PC-3 (cell line): ENCODE data around the gene P3H3. TPM values are rescaled to one million over a fixed set of nuclear protein-coding genes. Genes with fewer than 3 reads are reported as not detected.

Experiments used
- ATAC-seq: fragments of 200-7000 bp; cut with Tn5 transposase; 2 replicates; pipeline ENCODE4 v1.9.1; 2020; ENCODE audit warnings: mild to moderate bottlenecking, moderate library complexity
- BruUV-seq: library from RNA; stranded (reverse); fragments of 400-500 nt; replicated peaks from 2 replicates; lab custom pipeline; 2021; lab: Mats Ljungman, UMichigan
- CTCF ChIA-PET: fragments of 300-600 bp; sonication (Branson Sonifier 250); formaldehyde crosslinking; loops from one replicate; lab custom pipeline; 2022; ENCODE audit warnings: antibody characterized with exemption; lab: Charles Lee
- POLR2A ChIA-PET: fragments of 300-600 bp; sonication (Branson Sonifier 250); formaldehyde crosslinking; loops from one replicate; lab custom pipeline; 2022; ENCODE audit warnings: antibody characterized with exemption; ENCODE audit not compliant: unreplicated experiment; lab: Charles Lee
- DNase-seq: peaks from one replicate; pipeline ENCODE4 v3.0.0-alpha.2; 2015
- H2AFZ ChIP-seq: fragments of 300-600 bp; sonication (generic); 2 replicates; pipeline ENCODE4 v1.6.0; 2016; ENCODE audit warnings: antibody characterized with exemption, low read length
- H3F3A ChIP-seq: fragments of 300-600 bp; sonication (generic); one replicate; pipeline ENCODE4 v1.6.0; 2017; ENCODE audit warnings: antibody characterized with exemption, low read length, control low read depth, mild to moderate bottlenecking; ENCODE audit not compliant: unreplicated experiment
- H3K27ac ChIP-seq: fragments of 300-600 bp; sonication (generic); 2 replicates; pipeline ENCODE4 v1.5.1; 2016; ENCODE audit warnings: mild to moderate bottlenecking, low read length
- H3K27me3 ChIP-seq: fragments of 300-600 bp; sonication (generic); 2 replicates; pipeline ENCODE4 v1.6.1; 2016; ENCODE audit warnings: low read length, mixed read lengths
- H3K36me3 ChIP-seq: fragments of 300-600 bp; sonication (generic); 2 replicates; pipeline ENCODE4 v1.6.1; 2016; ENCODE audit warnings: low read depth, mixed run types, low read length, mixed read lengths
- H3K4me1 ChIP-seq: fragments of 300-600 bp; sonication (generic); 2 replicates; pipeline ENCODE4 v1.5.1; 2016; ENCODE audit warnings: low read length; ENCODE audit not compliant: insufficient read depth
- H3K4me2 ChIP-seq: fragments of 300-600 bp; sonication (generic); 2 replicates; pipeline ENCODE4 v1.6.0; 2016; ENCODE audit warnings: low read length
- H3K4me3 ChIP-seq: fragments of 300-600 bp; sonication (generic); 2 replicates; pipeline ENCODE4 v1.5.1; 2016; ENCODE audit warnings: mild to moderate bottlenecking, low read length, mixed read lengths
- H3K79me2 ChIP-seq: fragments of 300-600 bp; sonication (generic); 2 replicates; pipeline ENCODE4 v1.6.1; 2017; ENCODE audit warnings: low read length, mixed read lengths
- H3K9ac ChIP-seq: fragments of 300-600 bp; sonication (generic); 2 replicates; pipeline ENCODE4 v1.6.0; 2016; ENCODE audit warnings: mild to moderate bottlenecking, low read length
- H3K9me2 ChIP-seq: fragments of 300-600 bp; sonication (generic); replicated peaks from 2 replicates; pipeline ENCODE4 v1.6.1; 2016; ENCODE audit warnings: mixed run types, low read length, mixed read lengths
- H3K9me3 ChIP-seq: fragments of 300-600 bp; sonication (generic); 2 replicates; pipeline ENCODE4 v1.6.1; 2016; ENCODE audit warnings: low read length, mixed read lengths
- H4K20me1 ChIP-seq: fragments of 300-600 bp; sonication (generic); 2 replicates; pipeline ENCODE4 v1.6.1; 2016; ENCODE audit warnings: low read length, mixed read lengths
- EZH2 ChIP-seq: fragments of 300-600 bp; sonication (generic); IDR thresholded peaks from one replicate; pipeline ENCODE4 v1.6.1; 2017; ENCODE audit warnings: antibody characterized with exemption, mild to moderate bottlenecking, low read length; ENCODE audit not compliant: unreplicated experiment
- EZH2phosphoT487 ChIP-seq: fragments of 300-600 bp; sonication (generic); IDR thresholded peaks from 2 replicates; pipeline ENCODE4 v1.6.1; 2018; ENCODE audit warnings: mild to moderate bottlenecking, antibody characterized with exemption, low read length, borderline replicate concordance
- intact Hi-C: fragments of 100-400 bp; cut with micrococcal nuclease; formaldehyde crosslinking; loops from 2 replicates; pipeline ENCODE4 v1.9.0; 2023
- total RNA-seq: library from RNA; depleted of rRNA; stranded (reverse); fragments of >200 nt; gene quantifications from 2 replicates; pipeline ENCODE4 v1.2.3, GENCODE V29; 2014
- TF ChIP-seq, protein P1 (sequence below): fragments of 300-600 bp; sonication (generic); conservative IDR thresholded peaks from 2 replicates; pipeline ENCODE4 v1.5.1; 2017; ENCODE audit warnings: antibody characterized with exemption, low read depth, mild to moderate bottlenecking, low read length

The P3H3 gene
- total RNA-seq, 1 experiment from 2014 or later = 9.3 TPM

DNA sequence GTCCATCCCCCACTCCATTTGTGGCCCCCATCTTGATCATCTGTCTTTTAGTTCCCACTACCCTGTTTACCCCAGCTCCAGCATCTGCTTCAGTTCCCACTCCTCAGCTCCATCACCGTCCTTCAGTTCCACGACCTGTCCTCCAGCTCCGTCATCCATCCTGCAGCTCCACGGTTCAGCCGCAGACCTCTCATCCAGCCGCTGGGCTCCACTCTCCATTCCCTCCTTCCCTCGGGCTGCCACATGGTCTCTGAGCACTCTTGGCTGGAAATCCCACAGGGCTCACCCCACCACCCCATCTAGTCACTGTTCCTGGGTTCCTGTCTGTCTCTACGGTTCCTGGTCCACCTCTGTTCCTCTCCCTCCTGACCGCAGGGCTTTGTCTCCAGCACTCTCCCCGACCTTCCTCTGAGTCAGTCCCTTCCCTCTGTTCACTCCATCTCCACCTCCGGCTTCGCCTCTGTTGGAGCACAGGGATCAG is 3.3 kb upstream of the P3H3 start:
- peak overlapping the region; percentile 82; the same call in 1 of the 2 replicates for H2AFZ ChIP-seq

DNA sequence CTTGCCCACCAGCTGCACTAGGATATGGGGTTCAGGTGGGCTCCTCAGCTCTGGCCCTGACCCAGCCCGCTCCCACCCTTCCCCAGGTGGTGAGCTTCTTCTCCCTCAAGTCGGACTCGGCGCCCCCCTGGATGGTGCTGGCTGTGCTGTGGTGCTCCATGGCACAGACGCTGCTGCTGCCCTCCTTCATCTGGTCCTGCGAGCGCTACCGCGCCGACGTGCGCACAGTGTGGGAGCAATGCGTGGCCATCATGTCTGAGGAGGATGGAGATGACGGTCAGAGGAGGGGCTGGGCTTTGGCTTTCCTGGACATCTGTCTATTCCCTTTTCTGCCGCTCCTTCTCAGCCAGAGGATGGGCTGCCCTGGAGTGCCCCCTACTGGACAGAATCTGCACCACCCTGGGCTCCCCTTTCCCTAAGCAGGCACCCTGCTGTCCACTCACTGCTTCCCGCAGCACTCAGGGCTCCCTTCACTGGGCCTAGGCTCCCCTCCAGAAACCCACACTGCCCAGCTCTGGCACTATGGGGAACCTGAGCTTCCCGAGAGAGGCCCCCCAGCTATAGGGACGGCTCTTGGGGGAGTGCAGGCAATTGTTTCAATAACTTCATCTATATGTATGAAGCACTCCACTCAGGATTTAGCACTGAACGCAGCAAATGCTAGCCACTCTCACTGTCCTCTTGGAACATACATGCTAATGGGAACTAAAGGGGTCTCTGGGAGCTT is 2.6 kb upstream of the P3H3 start:
- intact Hi-C loops = loop anchor here (1.0 kb wide), 2 partner anchors 72 to 90 kb away; partner anchors contain the start of gene MLF2
- peak; percentile 84 for DNase-seq

More for the DNA sequence above, 3.3 kb upstream of the P3H3 start:
- DNase-seq (peak; percentile 26), ATAC-seq (peak; percentile 47)
- Histone ChIP-seq H3K4me2 (peak overlapping the region; percentile 82), H3F3A (no peaks in the 10 kb centered on the region), H3K9me3 (no peaks in the 10 kb centered on the region), H3K27ac (no peak overlapping the region), H3K27me3 (no peaks in the 10 kb centered on the region), H3K36me3 (no peaks in the 10 kb centered on the region), H3K9me2 (no peaks in the 10 kb centered on the region), H3K4me3 (peak overlapping the region; percentile 51; the same call in 1 of the 2 replicates), H3K9ac (no peak overlapping the region), H4K20me1 (no peaks in the 10 kb centered on the region), H3K79me2 (no peaks in the 10 kb centered on the region), H3K4me1 (peaks cover 5% of the 10 kb centered on the region; the same call in 1 of the 2 replicates)
- no TSS peak for BruUV-seq
- intact Hi-C loops = loop anchor here (1.0 kb wide), 2 partner anchors 72 to 90 kb away; partner anchors contain the start of gene MLF2
- ChIA-PET POLR2A (no interaction called here), CTCF (no interaction called here)
- TF ChIP-seq EZH2phosphoT487 (no peak), EZH2 (no peak)
- TF ChIP-seq, protein P1, sequence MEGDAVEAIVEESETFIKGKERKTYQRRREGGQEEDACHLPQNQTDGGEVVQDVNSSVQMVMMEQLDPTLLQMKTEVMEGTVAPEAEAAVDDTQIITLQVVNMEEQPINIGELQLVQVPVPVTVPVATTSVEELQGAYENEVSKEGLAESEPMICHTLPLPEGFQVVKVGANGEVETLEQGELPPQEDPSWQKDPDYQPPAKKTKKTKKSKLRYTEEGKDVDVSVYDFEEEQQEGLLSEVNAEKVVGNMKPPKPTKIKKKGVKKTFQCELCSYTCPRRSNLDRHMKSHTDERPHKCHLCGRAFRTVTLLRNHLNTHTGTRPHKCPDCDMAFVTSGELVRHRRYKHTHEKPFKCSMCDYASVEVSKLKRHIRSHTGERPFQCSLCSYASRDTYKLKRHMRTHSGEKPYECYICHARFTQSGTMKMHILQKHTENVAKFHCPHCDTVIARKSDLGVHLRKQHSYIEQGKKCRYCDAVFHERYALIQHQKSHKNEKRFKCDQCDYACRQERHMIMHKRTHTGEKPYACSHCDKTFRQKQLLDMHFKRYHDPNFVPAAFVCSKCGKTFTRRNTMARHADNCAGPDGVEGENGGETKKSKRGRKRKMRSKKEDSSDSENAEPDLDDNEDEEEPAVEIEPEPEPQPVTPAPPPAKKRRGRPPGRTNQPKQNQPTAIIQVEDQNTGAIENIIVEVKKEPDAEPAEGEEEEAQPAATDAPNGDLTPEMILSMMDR = no peak

More for the DNA sequence above, 2.6 kb upstream of the P3H3 start:
- Histone ChIP-seq H3F3A (no peaks in the 10 kb centered on the region), H3K36me3 (no peaks in the 10 kb centered on the region), H2AFZ (peak overlapping the region; percentile 82), H4K20me1 (no peaks in the 10 kb centered on the region), H3K27me3 (no peaks in the 10 kb centered on the region), H3K27ac (no peak overlapping the region), H3K4me3 (peak overlapping the region; percentile 51; the same call in 1 of the 2 replicates), H3K9ac (no peak overlapping the region), H3K9me3 (no peaks in the 10 kb centered on the region), H3K79me2 (no peaks in the 10 kb centered on the region), H3K9me2 (no peaks in the 10 kb centered on the region), H3K4me1 (peaks cover 5% of the 10 kb centered on the region; the same call in 1 of the 2 replicates), H3K4me2 (peak overlapping the region; percentile 82)
- CTCF ChIA-PET = no interaction called here
- POLR2A ChIA-PET = no interaction called here
- TF ChIP-seq EZH2phosphoT487 = no peak
- TF ChIP-seq, protein P1 = peak; percentile 79
- BruUV-seq = no TSS peak
- ATAC-seq = peak; percentile 83
